HCT116 (cell line): ENCODE results near the gene NDC1. TPM values are rescaled to one million over a fixed set of nuclear protein-coding genes. Genes with fewer than 3 reads are reported as not detected.

Source experiments
- ATAC-seq: fragments of 200-7000 bp; cut with Tn5 transposase; 2 replicates; pipeline ENCODE4 v1.9.1; 2020; ENCODE audit warnings: mild to moderate bottlenecking, moderate library complexity
- BruUV-seq: library from RNA; stranded (reverse); fragments of 400-500 nt; replicated peaks from 2 replicates; lab custom pipeline; 2021; lab: Mats Ljungman, UMichigan
- CTCF ChIA-PET: fragments of 300-600 bp; sonication (Branson Sonifier 250); formaldehyde crosslinking; loops from one replicate; lab custom pipeline; 2021; ENCODE audit warnings: antibody characterized with exemption; lab: Charles Lee
- POLR2A ChIA-PET: fragments of 300-600, 350-600 bp; sonication (Branson Sonifier 250); formaldehyde crosslinking; loops from one replicate; lab custom pipeline; 2021; ENCODE audit warnings: antibody characterized with exemption; lab: Charles Lee
- RAD21 ChIA-PET, 2 experiments: fragments of 300-600 bp; sonication (Branson Sonifier 250); formaldehyde crosslinking; loops; one replicate each; lab custom pipeline; 2023; ENCODE audit warnings: low total read pairs in 2 of 2; ENCODE audit not compliant: uncharacterized antibody in 2 of 2, unreplicated experiment in 2 of 2, low non-redundant PET in 1 of 2; lab: Charles Lee
- DNase-seq: peaks from one replicate; pipeline ENCODE4 v3.0.0-alpha.2; 2010; ENCODE audit warnings: low read depth, low spot score
- H2AFZ ChIP-seq: fragments of 200-600 bp; shearing (Covaris generic), sonication (generic); 2 replicates; pipeline ENCODE4 v1.6.1; 2017; ENCODE audit warnings: low read depth, mixed run types, mixed read lengths, antibody characterized with exemption, low read length; ENCODE audit not compliant: poor library complexity, severe bottlenecking
- H3K27ac ChIP-seq: 2 replicates; pipeline ENCODE4 v1.5.1; 2012; ENCODE audit warnings: low read depth, low read length
- H3K27me3 ChIP-seq: fragments of 200-600 bp; sonication (generic); 2 replicates; pipeline ENCODE4 v1.6.1; 2016; ENCODE audit warnings: mixed run types, low read length, mixed read lengths; ENCODE audit not compliant: insufficient read depth
- H3K36me3 ChIP-seq, 2 experiments: fragments of 200-500 bp in 1 of 2; fragments of 200-600 bp in 1 of 2; sonication (Bioruptor generic) in 1 of 2; sonication (generic) in 1 of 2; 2 replicates each; pipeline versions ENCODE4 v1.5.1 to v1.6.1; 2014 to 2016; ENCODE audit warnings: low read length in 2 of 2, inconsistent platforms in 1 of 2, mixed read lengths in 1 of 2, mixed run types in 1 of 2; ENCODE audit not compliant: insufficient read depth in 2 of 2, control insufficient read depth in 1 of 2
- H3K4me1 ChIP-seq, 2 experiments: fragments of 200-600 bp in 1 of 2; sonication (generic) in 1 of 2; 2 replicates each; pipeline versions ENCODE4 v1.5.1 to v1.6.1; 2012 to 2017; ENCODE audit warnings: low read length in 2 of 2, inconsistent platforms in 1 of 2, mild to moderate bottlenecking in 1 of 2, mixed read lengths in 1 of 2, mixed run types in 1 of 2, moderate library complexity in 1 of 2; ENCODE audit not compliant: insufficient read depth in 2 of 2, control insufficient read depth in 1 of 2
- H3K4me2 ChIP-seq: fragments of 200-600 bp; sonication (generic); 2 replicates; pipeline ENCODE4 v1.6.1; 2017; ENCODE audit warnings: mixed run types, low read length, mixed read lengths
- H3K4me3 ChIP-seq, 2 experiments: fragments of 200-600 bp in 1 of 2; sonication (generic) in 1 of 2; replicated peaks in 1 of 2; 2 replicates each; pipeline ENCODE4 v1.5.1; 2011 to 2016; ENCODE audit warnings: low read length in 2 of 2, control low read depth in 1 of 2, low read depth in 1 of 2, mild to moderate bottlenecking in 1 of 2, mixed read lengths in 1 of 2, mixed run types in 1 of 2
- H3K79me2 ChIP-seq: fragments of 200-600 bp; sonication (generic); 2 replicates; pipeline ENCODE4 v1.6.1; 2017; ENCODE audit warnings: mild to moderate bottlenecking, mixed run types, low read length, moderate library complexity, mixed read lengths; ENCODE audit not compliant: insufficient read depth
- H3K9ac ChIP-seq: fragments of 200-600 bp; sonication (generic); 2 replicates; pipeline ENCODE4 v1.6.1; 2016; ENCODE audit warnings: low read length, mixed read lengths
- H3K9me2 ChIP-seq: fragments of 200-600 bp; sonication (generic), shearing (Covaris generic); 2 replicates; pipeline ENCODE4 v1.6.1; 2017; ENCODE audit warnings: mixed run types, mild to moderate bottlenecking, moderate library complexity; ENCODE audit not compliant: insufficient read depth
- H3K9me3 ChIP-seq, 2 experiments: fragments of 200-500 bp in 1 of 2; fragments of 200-600 bp in 1 of 2; sonication (Bioruptor generic) in 1 of 2; sonication (generic) in 1 of 2; 2 replicates each; pipeline ENCODE4 v1.6.1; 2014 to 2017; ENCODE audit warnings: low read length in 2 of 2, mixed read lengths in 2 of 2, inconsistent platforms in 1 of 2, low read depth in 1 of 2, mild to moderate bottlenecking in 1 of 2, mixed run types in 1 of 2, moderate library complexity in 1 of 2; ENCODE audit not compliant: control insufficient read depth in 1 of 2, insufficient read depth in 1 of 2
- H4K20me1 ChIP-seq: fragments of 200-600 bp; sonication (generic), shearing (Covaris generic); 2 replicates; pipeline ENCODE4 v1.6.1; 2017; ENCODE audit warnings: mixed run types, mild to moderate bottlenecking, moderate library complexity; ENCODE audit not compliant: insufficient read depth
- CEBPB ChIP-seq: IDR thresholded peaks from 2 replicates; pipeline ENCODE4 v1.6.1; 2012; ENCODE audit warnings: low read depth
- EGR1 ChIP-seq: IDR thresholded peaks from 2 replicates; pipeline ENCODE4 v1.6.1; 2012; ENCODE audit warnings: low read depth
- EZH2phosphoT487 ChIP-seq: fragments of 200-600 bp; IDR thresholded peaks from 2 replicates; pipeline ENCODE4 v1.6.1; 2018; ENCODE audit warnings: antibody characterized with exemption, borderline replicate concordance
- FOSL1 ChIP-seq: IDR thresholded peaks from 2 replicates; pipeline ENCODE4 v1.6.1; 2012; ENCODE audit warnings: low read depth
- JUND ChIP-seq: IDR thresholded peaks from 2 replicates; pipeline ENCODE4 v1.6.1; 2012
- POLR2A ChIP-seq: IDR thresholded peaks from 2 replicates; pipeline ENCODE4 v1.7.0; 2011; ENCODE audit warnings: borderline replicate concordance; ENCODE audit not compliant: insufficient read depth, insufficient read length; ENCODE audit errors: extremely low read depth
- POLR2AphosphoS5 ChIP-seq: IDR thresholded peaks from 2 replicates; pipeline ENCODE4 v1.6.1; 2011; ENCODE audit warnings: mild to moderate bottlenecking, low read depth, low read length, moderate library complexity
- SP1 ChIP-seq: IDR thresholded peaks from 2 replicates; pipeline ENCODE4 v1.6.1; 2012; ENCODE audit warnings: low read depth
- SRF ChIP-seq: IDR thresholded peaks from 2 replicates; pipeline ENCODE4 v1.6.1; 2012; ENCODE audit warnings: low read depth
- TCF7L2 ChIP-seq: IDR thresholded peaks from 2 replicates; pipeline ENCODE4 v1.7.0; 2011; ENCODE audit warnings: borderline replicate concordance, inconsistent platforms; ENCODE audit not compliant: insufficient read depth, insufficient read length; ENCODE audit errors: extremely low read depth
- YY1 ChIP-seq: IDR thresholded peaks from 2 replicates; pipeline ENCODE4 v1.6.1; 2011; ENCODE audit warnings: low read length, low read depth, moderate library complexity, mild to moderate bottlenecking; ENCODE audit not compliant: insufficient replicate concordance; ENCODE audit errors: extremely low read depth
- ZNF274 ChIP-seq: fragments of 200-500 bp; sonication (Bioruptor generic); IDR thresholded peaks from 2 replicates; pipeline ENCODE4 v1.6.1; 2014; ENCODE audit warnings: mild to moderate bottlenecking, low read depth, low read length, inconsistent platforms
- intact Hi-C: fragments of 100-400 bp; cut with micrococcal nuclease; formaldehyde crosslinking; loops from 2 replicates; pipeline ENCODE4 v1.10.0; 2022
- total RNA-seq: library from RNA; stranded (reverse); gene quantifications from one replicate; pipeline ENCODE4 v1.2.1, GENCODE V29; 2021; ENCODE audit not compliant: unreplicated experiment
- TF ChIP-seq, protein P1 (sequence below): IDR thresholded peaks from 2 replicates; pipeline ENCODE4 v1.6.1; 2012
- TF ChIP-seq, protein P2 (sequence below), 3 experiments: fragments of 200-600 bp in 1 of 3; sonication (generic) in 1 of 3; IDR thresholded peaks in 2 of 3; conservative IDR thresholded peaks in 1 of 3; 2 replicates each; pipeline ENCODE4 v1.5.1; 2012 to 2017; ENCODE audit warnings: low read depth in 2 of 3, low read length in 2 of 3, antibody characterized with exemption in 1 of 3, borderline replicate concordance in 1 of 3, control low read depth in 1 of 3, mild to moderate bottlenecking in 1 of 3, mixed read lengths in 1 of 3, mixed run types in 1 of 3, moderate library complexity in 1 of 3; ENCODE audit not compliant: insufficient read depth in 1 of 3
- TF ChIP-seq, protein P3 (sequence below): IDR thresholded peaks from 2 replicates; pipeline ENCODE4 v1.6.1; 2012; ENCODE audit warnings: low read depth
- TF ChIP-seq, protein P4 (sequence below): IDR thresholded peaks from 2 replicates; pipeline ENCODE4 v1.6.1; 2011; ENCODE audit warnings: mild to moderate bottlenecking, low read length, moderate library complexity; ENCODE audit not compliant: insufficient replicate concordance; ENCODE audit errors: extremely low read depth
- TF ChIP-seq, protein P5 (sequence below): IDR thresholded peaks from 2 replicates; pipeline ENCODE4 v1.6.1; 2012

The NDC1 gene
- total RNA-seq, 1 experiment from 2014 or later: 54.7 TPM

DNA sequence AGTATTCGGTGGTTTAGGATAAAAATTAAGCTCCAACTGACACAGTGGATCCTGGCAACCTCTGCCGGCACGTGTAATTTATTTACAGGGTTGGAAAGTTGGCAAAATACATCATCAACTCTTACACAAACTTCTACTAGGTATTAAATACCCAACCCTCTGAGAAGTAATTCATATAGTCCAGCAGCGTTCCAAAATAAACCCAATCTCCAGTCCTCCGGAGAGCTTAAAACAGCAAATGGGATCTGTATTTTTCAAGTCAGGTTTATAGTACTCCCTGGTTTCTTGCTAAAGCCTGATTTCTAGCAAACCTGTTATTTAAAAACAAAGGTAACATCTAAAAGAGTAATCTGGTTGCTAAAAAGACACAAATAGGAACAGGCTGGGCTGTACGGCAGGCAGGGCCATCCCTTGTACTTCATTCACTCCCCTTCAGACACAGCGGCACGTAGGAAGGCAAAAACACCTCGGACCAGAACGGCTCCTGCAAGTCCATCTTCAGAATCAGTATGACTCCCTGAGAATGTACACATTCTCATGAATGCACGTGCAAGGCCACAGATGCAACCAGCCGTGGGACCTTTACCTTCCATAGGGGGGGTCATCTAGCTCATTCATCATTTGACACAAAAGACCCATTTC lies 107.8 kb downstream of the NDC1 start:
- Histone ChIP-seq H3K9me3 (no peaks in the 10 kb centered on the region), H3K27ac (no peak overlapping the region), H3K4me3 (no peak overlapping the region), H3K27me3 (no peaks in the 10 kb centered on the region; the same call in 1 of the 2 replicates), H3K4me1 (no peaks in the 10 kb centered on the region), H3K79me2 (no peaks in the 10 kb centered on the region), H2AFZ (no peak overlapping the region), H3K4me2 (no peak overlapping the region), H4K20me1 (no peaks in the 10 kb centered on the region), H3K9me2 (no peaks in the 10 kb centered on the region), H3K36me3 (no peaks in the 10 kb centered on the region), H3K9ac (no peak overlapping the region)
- no peak for ATAC-seq
- ChIA-PET POLR2A (no interaction called here), CTCF (no interaction called here), RAD21 (no interaction called here)
- BruUV-seq: no TSS peak
- intact Hi-C loops: no loop called here
- DNase-seq: no peak
- TF ChIP-seq, protein P1, sequence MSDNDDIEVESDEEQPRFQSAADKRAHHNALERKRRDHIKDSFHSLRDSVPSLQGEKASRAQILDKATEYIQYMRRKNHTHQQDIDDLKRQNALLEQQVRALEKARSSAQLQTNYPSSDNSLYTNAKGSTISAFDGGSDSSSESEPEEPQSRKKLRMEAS: no peak
- TF ChIP-seq EZH2phosphoT487 (no peak), FOSL1 (no peak), TCF7L2 (no peak), SP1 (no peak), ZNF274 (no peak), YY1 (no peak), POLR2AphosphoS5 (no peak), POLR2A (no peak), SRF (no peak), JUND (no peak), CEBPB (no peak), EGR1 (no peak)
- TF ChIP-seq, protein P2, sequence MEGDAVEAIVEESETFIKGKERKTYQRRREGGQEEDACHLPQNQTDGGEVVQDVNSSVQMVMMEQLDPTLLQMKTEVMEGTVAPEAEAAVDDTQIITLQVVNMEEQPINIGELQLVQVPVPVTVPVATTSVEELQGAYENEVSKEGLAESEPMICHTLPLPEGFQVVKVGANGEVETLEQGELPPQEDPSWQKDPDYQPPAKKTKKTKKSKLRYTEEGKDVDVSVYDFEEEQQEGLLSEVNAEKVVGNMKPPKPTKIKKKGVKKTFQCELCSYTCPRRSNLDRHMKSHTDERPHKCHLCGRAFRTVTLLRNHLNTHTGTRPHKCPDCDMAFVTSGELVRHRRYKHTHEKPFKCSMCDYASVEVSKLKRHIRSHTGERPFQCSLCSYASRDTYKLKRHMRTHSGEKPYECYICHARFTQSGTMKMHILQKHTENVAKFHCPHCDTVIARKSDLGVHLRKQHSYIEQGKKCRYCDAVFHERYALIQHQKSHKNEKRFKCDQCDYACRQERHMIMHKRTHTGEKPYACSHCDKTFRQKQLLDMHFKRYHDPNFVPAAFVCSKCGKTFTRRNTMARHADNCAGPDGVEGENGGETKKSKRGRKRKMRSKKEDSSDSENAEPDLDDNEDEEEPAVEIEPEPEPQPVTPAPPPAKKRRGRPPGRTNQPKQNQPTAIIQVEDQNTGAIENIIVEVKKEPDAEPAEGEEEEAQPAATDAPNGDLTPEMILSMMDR (IDR thresholded peaks at IDR 0.05 in 2 of 3, conservative IDR thresholded peaks at IDR 0.05 in 1 of 3; ENCODE audit: borderline replicate concordance in 1 of 3, insufficient read depth in 1 of 3, low read depth in 2 of 3, low read length in 2 of 3): no peak
- TF ChIP-seq, protein P3, sequence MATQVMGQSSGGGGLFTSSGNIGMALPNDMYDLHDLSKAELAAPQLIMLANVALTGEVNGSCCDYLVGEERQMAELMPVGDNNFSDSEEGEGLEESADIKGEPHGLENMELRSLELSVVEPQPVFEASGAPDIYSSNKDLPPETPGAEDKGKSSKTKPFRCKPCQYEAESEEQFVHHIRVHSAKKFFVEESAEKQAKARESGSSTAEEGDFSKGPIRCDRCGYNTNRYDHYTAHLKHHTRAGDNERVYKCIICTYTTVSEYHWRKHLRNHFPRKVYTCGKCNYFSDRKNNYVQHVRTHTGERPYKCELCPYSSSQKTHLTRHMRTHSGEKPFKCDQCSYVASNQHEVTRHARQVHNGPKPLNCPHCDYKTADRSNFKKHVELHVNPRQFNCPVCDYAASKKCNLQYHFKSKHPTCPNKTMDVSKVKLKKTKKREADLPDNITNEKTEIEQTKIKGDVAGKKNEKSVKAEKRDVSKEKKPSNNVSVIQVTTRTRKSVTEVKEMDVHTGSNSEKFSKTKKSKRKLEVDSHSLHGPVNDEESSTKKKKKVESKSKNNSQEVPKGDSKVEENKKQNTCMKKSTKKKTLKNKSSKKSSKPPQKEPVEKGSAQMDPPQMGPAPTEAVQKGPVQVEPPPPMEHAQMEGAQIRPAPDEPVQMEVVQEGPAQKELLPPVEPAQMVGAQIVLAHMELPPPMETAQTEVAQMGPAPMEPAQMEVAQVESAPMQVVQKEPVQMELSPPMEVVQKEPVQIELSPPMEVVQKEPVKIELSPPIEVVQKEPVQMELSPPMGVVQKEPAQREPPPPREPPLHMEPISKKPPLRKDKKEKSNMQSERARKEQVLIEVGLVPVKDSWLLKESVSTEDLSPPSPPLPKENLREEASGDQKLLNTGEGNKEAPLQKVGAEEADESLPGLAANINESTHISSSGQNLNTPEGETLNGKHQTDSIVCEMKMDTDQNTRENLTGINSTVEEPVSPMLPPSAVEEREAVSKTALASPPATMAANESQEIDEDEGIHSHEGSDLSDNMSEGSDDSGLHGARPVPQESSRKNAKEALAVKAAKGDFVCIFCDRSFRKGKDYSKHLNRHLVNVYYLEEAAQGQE: no peak
- TF ChIP-seq, protein P4, sequence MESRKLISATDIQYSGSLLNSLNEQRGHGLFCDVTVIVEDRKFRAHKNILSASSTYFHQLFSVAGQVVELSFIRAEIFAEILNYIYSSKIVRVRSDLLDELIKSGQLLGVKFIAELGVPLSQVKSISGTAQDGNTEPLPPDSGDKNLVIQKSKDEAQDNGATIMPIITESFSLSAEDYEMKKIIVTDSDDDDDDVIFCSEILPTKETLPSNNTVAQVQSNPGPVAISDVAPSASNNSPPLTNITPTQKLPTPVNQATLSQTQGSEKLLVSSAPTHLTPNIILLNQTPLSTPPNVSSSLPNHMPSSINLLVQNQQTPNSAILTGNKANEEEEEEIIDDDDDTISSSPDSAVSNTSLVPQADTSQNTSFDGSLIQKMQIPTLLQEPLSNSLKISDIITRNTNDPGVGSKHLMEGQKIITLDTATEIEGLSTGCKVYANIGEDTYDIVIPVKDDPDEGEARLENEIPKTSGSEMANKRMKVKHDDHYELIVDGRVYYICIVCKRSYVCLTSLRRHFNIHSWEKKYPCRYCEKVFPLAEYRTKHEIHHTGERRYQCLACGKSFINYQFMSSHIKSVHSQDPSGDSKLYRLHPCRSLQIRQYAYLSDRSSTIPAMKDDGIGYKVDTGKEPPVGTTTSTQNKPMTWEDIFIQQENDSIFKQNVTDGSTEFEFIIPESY: no peak
- TF ChIP-seq, protein P5, sequence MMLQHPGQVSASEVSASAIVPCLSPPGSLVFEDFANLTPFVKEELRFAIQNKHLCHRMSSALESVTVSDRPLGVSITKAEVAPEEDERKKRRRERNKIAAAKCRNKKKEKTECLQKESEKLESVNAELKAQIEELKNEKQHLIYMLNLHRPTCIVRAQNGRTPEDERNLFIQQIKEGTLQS: no peak
